Choroid plexus epithelial cell (primary cell): ENCODE data around the gene SAP30L.

ENCODE experiments used
- DNase-seq: peaks from one replicate; pipeline ENCODE4 v3.0.0-alpha.2; 2010; ENCODE audit warnings: low read depth
- H3K4me3 ChIP-seq: 2 replicates; pipeline ENCODE4 v1.5.1; 2011; ENCODE audit warnings: low read depth, mild to moderate bottlenecking, control low read depth, low read length, moderate library complexity
- CTCF ChIP-seq: conservative IDR thresholded peaks from 2 replicates; pipeline ENCODE4 v1.5.1; 2011; ENCODE audit warnings: low read depth, mild to moderate bottlenecking, control low read depth, inconsistent platforms, low read length, moderate library complexity

The SAP30L gene

GRCh38 chr5:154459015-154459414 lies 13.2 kb downstream of the SAP30L start:
- H3K4me3 ChIP-seq, result no peak overlapping the region
- no peak for TF ChIP-seq CTCF
- no peak for DNase-seq

GRCh38 chr5:154460172-154460571 lies 14.4 kb downstream of the SAP30L start:
- no peak for DNase-seq
- no peak overlapping the region for H3K4me3 ChIP-seq
- no peak for TF ChIP-seq CTCF

- H3K4me3 ChIP-seq, result no peak overlapping the region
- DNase-seq, result peak; percentile 66
- peak; percentile 60 for TF ChIP-seq CTCF
Measured at GRCh38 chr5:154461531-154461930, 15.7 kb downstream of the SAP30L start.

GRCh38 chr5:154464438-154464837 lies 18.6 kb downstream of the SAP30L start:
- no peak overlapping the region for H3K4me3 ChIP-seq
- no peak for TF ChIP-seq CTCF
- DNase-seq, result no peak

- peak; percentile 71 for DNase-seq
- no peak for TF ChIP-seq CTCF
- H3K4me3 ChIP-seq, result no peak overlapping the region
Measured at GRCh38 chr5:154465169-154465568, 19.4 kb downstream of the SAP30L start.

- DNase-seq, result no peak
- H3K4me3 ChIP-seq, result no peak overlapping the region
- no peak for TF ChIP-seq CTCF
Measured at GRCh38 chr5:154466147-154466546, 20.4 kb downstream of the SAP30L start.

GRCh38 chr5:154466671-154467070 lies 20.9 kb downstream of the SAP30L start:
- DNase-seq, result peak; percentile 43
- H3K4me3 ChIP-seq, result no peak overlapping the region
- no peak for TF ChIP-seq CTCF
